IMR-90 (cell line): ENCODE data around the gene IVNS1ABP. TPM values are rescaled to one million over a fixed set of nuclear protein-coding genes. Genes with fewer than 3 reads are reported as not detected.

Experiments used
- ATAC-seq: fragments of 200-7000 bp; cut with Tn5 transposase; 2 replicates; pipeline ENCODE4 v1.9.1; 2020; ENCODE audit warnings: low read depth, mild to moderate bottlenecking, moderate library complexity
- BruUV-seq: library from RNA; stranded (reverse); fragments of 400-500 nt; replicated peaks from 2 replicates; lab custom pipeline; 2021; lab: Mats Ljungman, UMichigan
- CTCF ChIA-PET: fragments of 300-600 bp; formaldehyde crosslinking; extraction: SDS; loops from one replicate; lab custom pipeline; 2021; ENCODE audit warnings: antibody characterized with exemption; lab: Yijun Ruan, JAX
- POLR2A ChIA-PET: fragments of 300-600 bp; sonication (Branson Sonifier 250); formaldehyde crosslinking; loops from one replicate; lab custom pipeline; 2022; ENCODE audit warnings: antibody characterized with exemption; ENCODE audit not compliant: unreplicated experiment; lab: Charles Lee
- DNase-seq: peaks from one replicate; pipeline ENCODE4 v3.0.0; 2013
- H2AFZ ChIP-seq: replicated peaks from 2 replicates; pipeline ENCODE3; 2013; ENCODE audit warnings: low read length, mild to moderate bottlenecking; ENCODE audit not compliant: poor library complexity
- H2AK5ac ChIP-seq: 2 replicates; pipeline ENCODE4 v1.6.1; 2013; ENCODE audit warnings: low read depth, low read length, inconsistent platforms
- H2AK9ac ChIP-seq: replicated peaks from 2 replicates; pipeline ENCODE3; 2013; ENCODE audit warnings: mild to moderate bottlenecking, low read depth, low read length, moderate library complexity; ENCODE audit not compliant: poor library complexity
- H2BK120ac ChIP-seq: 2 replicates; pipeline ENCODE4 v1.6.1; 2013; ENCODE audit warnings: low read depth, low read length, inconsistent platforms
- H2BK15ac ChIP-seq: 3 replicates; pipeline ENCODE4 v1.6.1; 2013; ENCODE audit warnings: low read depth, low read length, inconsistent platforms
- H2BK20ac ChIP-seq: 2 replicates; pipeline ENCODE4 v1.6.1; 2013; ENCODE audit warnings: low read depth, mild to moderate bottlenecking, inconsistent platforms, low read length, moderate library complexity
- H2BK5ac ChIP-seq: 2 replicates; pipeline ENCODE4 v1.6.1; 2013; ENCODE audit warnings: mild to moderate bottlenecking, low read depth, low read length, inconsistent platforms; ENCODE audit not compliant: poor library complexity, severe bottlenecking
- H3K14ac ChIP-seq: replicated peaks from 2 replicates; pipeline ENCODE4 v1.6.1; 2013; ENCODE audit warnings: low read depth, low read length, inconsistent platforms
- H3K18ac ChIP-seq: 2 replicates; pipeline ENCODE4 v1.6.1; 2013; ENCODE audit warnings: low read depth, low read length, control low read depth
- H3K23ac ChIP-seq: 2 replicates; pipeline ENCODE4 v1.6.1; 2013; ENCODE audit warnings: low read depth, low read length, inconsistent platforms
- H3K27ac ChIP-seq: 2 replicates; pipeline ENCODE4 v1.5.1; 2013; ENCODE audit warnings: mild to moderate bottlenecking, control low read depth, low read length; ENCODE audit not compliant: insufficient read depth
- H3K27me3 ChIP-seq: 2 replicates; pipeline ENCODE4 v1.6.1; 2013; ENCODE audit warnings: low read length; ENCODE audit not compliant: control insufficient read depth, insufficient read depth
- H3K36me3 ChIP-seq: 2 replicates; pipeline ENCODE4 v1.6.1; 2013; ENCODE audit warnings: low read length, mixed read lengths; ENCODE audit not compliant: control insufficient read depth, insufficient read depth
- H3K4ac ChIP-seq: 2 replicates; pipeline ENCODE4 v1.6.1; 2013; ENCODE audit warnings: low read depth, low read length, inconsistent platforms
- H3K4me1 ChIP-seq: 2 replicates; pipeline ENCODE4 v1.6.1; 2013; ENCODE audit warnings: low read length, mixed read lengths; ENCODE audit not compliant: control insufficient read depth, insufficient read depth
- H3K4me2 ChIP-seq: 2 replicates; pipeline ENCODE4 v1.6.1; 2013; ENCODE audit warnings: low read depth, mild to moderate bottlenecking, control low read depth, low read length, moderate library complexity
- H3K4me3 ChIP-seq: 2 replicates; pipeline ENCODE4 v1.5.1; 2013; ENCODE audit warnings: low read depth, mild to moderate bottlenecking, control low read depth, low read length, moderate library complexity; ENCODE audit not compliant: insufficient read depth
- H3K56ac ChIP-seq: 2 replicates; pipeline ENCODE4 v1.6.1; 2013; ENCODE audit warnings: low read length, inconsistent platforms; ENCODE audit not compliant: insufficient read depth; ENCODE audit errors: extremely low read depth
- H3K79me1 ChIP-seq, 2 experiments: 2 replicates each; pipeline ENCODE4 v1.6.1; 2013; ENCODE audit warnings: low read length in 2 of 2, inconsistent platforms in 1 of 2, low read depth in 1 of 2
- H3K9ac ChIP-seq: 2 replicates; pipeline ENCODE4 v1.6.1; 2013; ENCODE audit warnings: low read depth, low read length, control low read depth
- H3K9me1 ChIP-seq: 2 replicates; pipeline ENCODE4 v1.6.1; 2013; ENCODE audit warnings: low read length, inconsistent platforms; ENCODE audit not compliant: insufficient read depth
- H3K9me3 ChIP-seq: 2 replicates; pipeline ENCODE4 v1.6.1; 2013; ENCODE audit warnings: low read length; ENCODE audit not compliant: control insufficient read depth, insufficient read depth
- H4K20me1 ChIP-seq: 2 replicates; pipeline ENCODE4 v1.6.1; 2013; ENCODE audit warnings: low read length, inconsistent platforms; ENCODE audit not compliant: insufficient read depth
- H4K5ac ChIP-seq: 2 replicates; pipeline ENCODE4 v1.6.1; 2013; ENCODE audit warnings: mild to moderate bottlenecking, low read depth, low read length, control low read depth
- H4K8ac ChIP-seq, 2 experiments: 2 replicates each; pipeline ENCODE4 v1.6.1; 2013; ENCODE audit warnings: low read depth in 2 of 2, low read length in 2 of 2, control low read depth in 1 of 2, inconsistent platforms in 1 of 2
- H4K91ac ChIP-seq: 2 replicates; pipeline ENCODE4 v1.6.1; 2013; ENCODE audit warnings: low read depth, low read length, inconsistent platforms; ENCODE audit not compliant: insufficient read depth
- BHLHE40 ChIP-seq: fragments of 150-350 bp; IDR thresholded peaks from 2 replicates; pipeline ENCODE4 v1.6.1; 2016; ENCODE audit warnings: mild to moderate bottlenecking, low read depth, low read length
- CEBPB ChIP-seq: IDR thresholded peaks from 2 replicates; pipeline ENCODE4 v1.6.1; 2012; ENCODE audit warnings: low read depth, low read length, improper control_type of control experiment
- CHD1 ChIP-seq: IDR thresholded peaks from 2 replicates; pipeline ENCODE4 v1.6.1; 2012; ENCODE audit warnings: low read depth, low read length, improper control_type of control experiment
- CTCF ChIP-seq: conservative IDR thresholded peaks from 2 replicates; pipeline ENCODE4 v1.5.1; 2012; ENCODE audit warnings: mild to moderate bottlenecking, low read depth, low read length, improper control_type of control experiment
- ELK1 ChIP-seq: fragments of 150-350 bp; IDR thresholded peaks from 2 replicates; pipeline ENCODE4 v1.6.1; 2016; ENCODE audit warnings: low read depth, mild to moderate bottlenecking, low read length, moderate library complexity, borderline replicate concordance
- FOS ChIP-seq: fragments of 150-350 bp; IDR thresholded peaks from 2 replicates; pipeline ENCODE4 v1.6.1; 2016; ENCODE audit warnings: low read depth, low read length
- MAFK ChIP-seq: IDR thresholded peaks from 2 replicates; pipeline ENCODE4 v1.6.1; 2012; ENCODE audit warnings: low read depth, low read length, improper control_type of control experiment
- MAZ ChIP-seq: IDR thresholded peaks from 2 replicates; pipeline ENCODE4 v1.6.1; 2012; ENCODE audit warnings: low read depth, mild to moderate bottlenecking, low read length, improper control_type of control experiment, moderate library complexity, borderline replicate concordance
- MXI1 ChIP-seq: IDR thresholded peaks from 2 replicates; pipeline ENCODE4 v1.6.1; 2012; ENCODE audit warnings: low read depth, mild to moderate bottlenecking, low read length, moderate library complexity, borderline replicate concordance
- NFE2L2 ChIP-seq: fragments of 150-350 bp; IDR thresholded peaks from 2 replicates; pipeline ENCODE4 v1.6.1; 2016; ENCODE audit warnings: low read depth, mild to moderate bottlenecking, low read length
- POLR2A ChIP-seq: IDR thresholded peaks from 2 replicates; pipeline ENCODE4 v1.6.1; 2012; ENCODE audit warnings: mild to moderate bottlenecking, low read depth, low read length
- RAD21 ChIP-seq: IDR thresholded peaks from 2 replicates; pipeline ENCODE4 v1.6.1; 2012; ENCODE audit warnings: low read length, improper control_type of control experiment
- RCOR1 ChIP-seq: IDR thresholded peaks from 2 replicates; pipeline ENCODE4 v1.6.1; 2012; ENCODE audit warnings: mild to moderate bottlenecking, low read length, improper control_type of control experiment; ENCODE audit not compliant: insufficient replicate concordance
- RFX5 ChIP-seq: IDR thresholded peaks from 2 replicates; pipeline ENCODE4 v1.8.0; 2012; ENCODE audit warnings: low read depth, mild to moderate bottlenecking, low read length, moderate library complexity
- SMC3 ChIP-seq: fragments of 150-350 bp; IDR thresholded peaks from 2 replicates; pipeline ENCODE4 v1.6.1; 2016; ENCODE audit warnings: low read depth, mild to moderate bottlenecking, antibody characterized with exemption, low read length, moderate library complexity
- USF2 ChIP-seq: fragments of 150-350 bp; IDR thresholded peaks from 2 replicates; pipeline ENCODE4 v1.6.1; 2017; ENCODE audit warnings: mild to moderate bottlenecking, antibody characterized with exemption, low read length, low read depth
- WGBS, 2 experiments: methylation state at CpG; one replicate each; pipeline versions ENCODE4 v1.1.5 to v1.1.7; 2013; ENCODE audit warnings: missing lambda C conversion rate in 2 of 2; ENCODE audit not compliant: insufficient read length in 1 of 2; ENCODE audit errors: extremely low coverage in 2 of 2; 5-methylcytosine and 5-hydroxymethylcytosine counted together
- dilution Hi-C: fragments of 300-500 bp; cut with HindIII; formaldehyde crosslinking; loops from one replicate; pipeline ENCODE4 v1.14.3; 2018; ENCODE audit warnings: low sequenced_read_pairs; ENCODE audit not compliant: unreplicated experiment
- in situ Hi-C: fragments of 300-500 bp; cut with MboI; formaldehyde crosslinking; loops from 3 replicates; pipeline ENCODE4 v1.14.3; 2019; ENCODE audit warnings: low sequenced_read_pairs, inconsistent platforms, mixed read lengths
- intact Hi-C: fragments of 100-400 bp; cut with micrococcal nuclease; formaldehyde crosslinking; loops from 2 replicates; pipeline ENCODE4 v1.10.0; 2022
- polyA plus RNA-seq, 3 experiments: library from polyadenylated mRNA; depleted of rRNA; stranded (reverse); fragments of >200 nt; gene quantifications; 2 replicates each; pipeline ENCODE4 v1.2.3, GENCODE V29; 2012; ENCODE audit warnings: low replicate concordance in 1 of 3
- total RNA-seq: library from RNA; depleted of rRNA; stranded (reverse); fragments of >200 nt; gene quantifications from 2 replicates; pipeline ENCODE4 v1.2.3, GENCODE V29; 2012

Gene IVNS1ABP
- total and polyA plus RNA-seq, 2 of the 4 experiments (the other 2 are of a cell fraction), result 21.8 to 26.7 TPM

DNA sequence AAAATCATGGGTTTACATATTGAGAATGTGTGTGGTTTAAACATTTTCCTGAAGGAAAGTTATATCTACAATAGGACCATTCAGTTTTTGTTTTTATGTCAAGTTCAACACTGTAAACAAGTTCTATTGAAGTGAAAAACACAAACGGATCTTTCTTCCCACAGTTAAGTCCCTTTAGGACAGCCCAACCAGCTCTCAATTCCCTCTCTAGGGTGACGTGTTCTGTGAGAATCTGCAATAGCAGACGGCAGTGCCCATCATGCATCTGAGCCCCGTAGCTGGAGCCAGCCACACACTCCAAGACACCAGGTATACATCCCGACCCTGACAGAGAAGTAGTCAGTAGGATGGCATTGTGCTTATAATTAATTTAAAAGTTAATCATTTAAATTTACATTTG lies 26.3 kb upstream of the IVNS1ABP start:
- no peaks in the 10 kb centered on the region for H3K79me1 ChIP-seq
- TF ChIP-seq RCOR1 (no peak), RFX5 (no peak), USF2 (no peak), MAZ (no peak), RAD21 (no peak), SMC3 (no peak), MAFK (no peak), CEBPB (no peak), CTCF (no peak), ELK1 (no peak), POLR2A (no peak), CHD1 (no peak), FOS (no peak), MXI1 (no peak), BHLHE40 (no peak), NFE2L2 (no peak)
- BruUV-seq, result no TSS peak
- no peaks in the 10 kb centered on the region; the same call in 1 of the 2 replicates for H3K9me1 ChIP-seq
- no peak overlapping the region for H2BK120ac ChIP-seq
- no peak overlapping the region for H3K27ac ChIP-seq
- ChIA-PET CTCF (no interaction called here), POLR2A (no interaction called here)
- no peak overlapping the region for H2AFZ ChIP-seq
- intact Hi-C loops, result loop anchor here (10.0 kb wide), 1 partner anchor 51 kb away; no protein-coding TSS in a partner anchor
- H2BK5ac ChIP-seq, result no peak overlapping the region
- H4K5ac ChIP-seq, result no peak overlapping the region
- H4K8ac ChIP-seq, result no peak overlapping the region
- H3K4me2 ChIP-seq, result no peak overlapping the region
- H4K20me1 ChIP-seq, result no peaks in the 10 kb centered on the region
- H3K4me1 ChIP-seq, result no peaks in the 10 kb centered on the region
- no peak overlapping the region for H2BK15ac ChIP-seq
- no peaks in the 10 kb centered on the region for H3K27me3 ChIP-seq
- H3K56ac ChIP-seq, result no peak overlapping the region
- no peak overlapping the region for H2AK5ac ChIP-seq
- H2AK9ac ChIP-seq, result no peak overlapping the region
- dilution Hi-C loops, result no loop called here
- ATAC-seq (no peak), DNase-seq (no peak)
- H3K36me3 ChIP-seq, result no peaks in the 10 kb centered on the region
- no peak overlapping the region for H4K91ac ChIP-seq
- H3K4me3 ChIP-seq, result no peak overlapping the region
- no peak overlapping the region for H3K18ac ChIP-seq
- in situ Hi-C loops, result no loop called here
- no CpG with 5 or more reads among the region's 5 CpGs for WGBS, 2 experiments
- H3K23ac ChIP-seq, result no peak overlapping the region
- no peaks in the 10 kb centered on the region for H3K9me3 ChIP-seq
- no peak overlapping the region for H3K9ac ChIP-seq
- no peak overlapping the region for H3K4ac ChIP-seq
- no peak overlapping the region for H3K14ac ChIP-seq
- H2BK20ac ChIP-seq, result no peak overlapping the region
